Activated CD8-positive, alpha-beta memory T cell treated with anti-CD3 and anti-CD28 coated beads for 36 hours (primary cell): ENCODE results near the gene PMEPA1. TPM values are rescaled to one million over a fixed set of nuclear protein-coding genes. Genes with fewer than 3 reads are reported as not detected.

Experiments
- CTCF ChIA-PET: fragments of 350-600 bp; sonication (Branson Sonifier 250); formaldehyde crosslinking; loops from one replicate; lab custom pipeline; 2021; ENCODE audit warnings: antibody characterized with exemption; lab: Charles Lee
- POLR2A ChIA-PET: fragments of 350-600 bp; sonication (Branson Sonifier 250); formaldehyde crosslinking; loops from one replicate; lab custom pipeline; 2021; ENCODE audit warnings: antibody characterized with exemption; lab: Charles Lee
- total RNA-seq, 2 experiments: library from RNA; stranded (reverse); gene quantifications; one replicate each; pipeline ENCODE4 v1.2.3, GENCODE V29; 2021

The PMEPA1 gene
- total RNA-seq, 2 experiments from 2014 or later, result 2.2 to 2.6 TPM

DNA sequence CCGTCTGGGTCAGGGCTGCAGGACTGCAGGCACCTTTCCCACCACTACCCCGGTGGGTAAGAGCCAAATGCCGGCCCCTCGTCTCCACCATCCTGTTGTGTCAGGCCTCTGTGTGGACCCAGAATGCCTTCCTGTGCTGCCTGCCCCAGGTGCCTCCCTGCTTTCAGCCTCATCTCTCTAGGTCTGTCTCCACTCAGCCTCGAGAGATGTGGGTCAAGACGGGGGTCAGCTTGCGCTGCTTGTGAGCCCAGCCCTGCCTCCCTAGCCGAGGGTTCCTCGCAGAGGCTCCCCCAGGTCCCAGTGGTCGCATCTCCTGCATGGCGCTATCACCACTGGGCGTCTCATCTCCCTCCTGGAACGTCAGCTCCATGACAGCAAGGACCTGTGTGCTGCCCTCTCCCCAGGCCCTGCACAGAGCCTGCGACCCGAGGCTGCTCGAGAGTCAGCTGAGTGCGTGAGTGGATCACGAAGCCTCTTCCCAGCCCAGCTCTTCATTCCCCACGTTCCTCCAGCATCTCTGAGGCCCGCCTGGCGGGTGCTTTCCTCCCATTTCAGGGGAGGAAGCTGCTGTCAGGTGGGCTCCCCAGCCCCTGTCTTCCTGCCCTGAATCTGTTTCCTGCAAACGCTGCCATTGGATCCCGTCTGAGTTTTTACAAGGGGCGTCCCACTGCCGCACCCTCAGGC, 50.8 kb downstream of the PMEPA1 start:
- POLR2A ChIA-PET, result no interaction called here
- CTCF ChIA-PET, result no interaction called here

DNA sequence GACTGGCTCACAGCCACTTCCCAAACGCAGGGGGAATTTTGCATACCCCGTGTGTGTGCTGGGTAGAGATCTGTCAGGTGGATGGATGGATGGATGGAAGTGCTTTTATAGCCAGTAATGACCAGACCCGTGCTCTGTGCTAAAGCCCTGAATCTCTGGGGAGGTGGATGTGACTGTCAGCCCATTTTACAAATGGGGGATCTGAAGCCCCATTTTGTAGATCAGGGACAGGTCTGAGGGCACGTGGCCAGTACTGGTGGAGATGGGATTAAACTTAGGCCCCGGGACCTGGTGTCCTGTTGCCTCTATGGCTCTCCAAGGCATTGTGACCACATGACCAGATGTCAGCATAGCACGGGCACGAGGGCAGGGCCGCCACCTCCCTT, 51.4 kb downstream of the PMEPA1 start:
- ChIA-PET POLR2A (no interaction called here), CTCF (no interaction called here)

DNA sequence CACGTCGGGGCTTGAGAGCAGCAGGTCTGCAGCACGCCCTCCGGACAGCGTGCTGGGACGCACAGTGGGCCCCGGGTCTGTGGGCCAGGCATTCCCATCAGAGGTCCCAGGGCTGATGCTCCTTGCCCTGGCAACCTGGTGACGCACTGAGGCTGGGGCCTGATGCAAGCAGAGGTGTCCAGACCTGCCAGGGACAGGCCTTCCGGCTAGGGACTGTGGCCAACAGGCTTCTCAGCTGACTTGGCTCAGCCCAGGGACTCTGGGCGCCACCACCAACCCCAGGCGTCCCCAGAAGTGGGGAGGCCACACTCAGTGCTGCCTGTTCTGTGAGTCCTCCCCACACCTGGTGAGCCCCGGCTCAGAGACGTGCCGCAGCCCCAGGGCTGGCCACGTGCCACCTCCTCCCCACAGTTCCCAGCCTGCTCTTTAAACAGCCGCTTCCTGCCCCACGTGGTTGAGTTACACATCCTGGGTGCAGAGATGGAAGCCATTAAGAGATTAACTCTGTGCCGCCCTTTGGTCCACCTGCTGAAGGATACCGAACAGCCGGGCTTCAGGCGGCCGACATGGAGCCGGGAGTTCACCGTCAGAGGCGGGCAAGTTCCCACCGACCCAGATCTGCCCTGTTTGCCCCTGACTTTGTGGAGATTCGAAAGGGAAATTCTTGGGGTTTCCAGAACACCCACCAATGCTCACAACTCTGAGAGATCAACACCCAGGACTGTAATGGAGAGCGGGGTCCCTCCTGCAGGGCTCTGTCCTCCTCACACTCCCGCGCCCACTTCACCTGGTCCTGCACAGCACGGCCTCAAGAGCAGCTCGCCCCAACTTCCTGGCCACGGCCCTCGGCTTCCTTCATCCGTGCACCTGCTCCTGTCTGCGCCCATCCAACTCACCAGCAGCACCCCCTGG, 52.0 kb downstream of the PMEPA1 start:
- ChIA-PET CTCF (no interaction called here), POLR2A (no interaction called here)

DNA sequence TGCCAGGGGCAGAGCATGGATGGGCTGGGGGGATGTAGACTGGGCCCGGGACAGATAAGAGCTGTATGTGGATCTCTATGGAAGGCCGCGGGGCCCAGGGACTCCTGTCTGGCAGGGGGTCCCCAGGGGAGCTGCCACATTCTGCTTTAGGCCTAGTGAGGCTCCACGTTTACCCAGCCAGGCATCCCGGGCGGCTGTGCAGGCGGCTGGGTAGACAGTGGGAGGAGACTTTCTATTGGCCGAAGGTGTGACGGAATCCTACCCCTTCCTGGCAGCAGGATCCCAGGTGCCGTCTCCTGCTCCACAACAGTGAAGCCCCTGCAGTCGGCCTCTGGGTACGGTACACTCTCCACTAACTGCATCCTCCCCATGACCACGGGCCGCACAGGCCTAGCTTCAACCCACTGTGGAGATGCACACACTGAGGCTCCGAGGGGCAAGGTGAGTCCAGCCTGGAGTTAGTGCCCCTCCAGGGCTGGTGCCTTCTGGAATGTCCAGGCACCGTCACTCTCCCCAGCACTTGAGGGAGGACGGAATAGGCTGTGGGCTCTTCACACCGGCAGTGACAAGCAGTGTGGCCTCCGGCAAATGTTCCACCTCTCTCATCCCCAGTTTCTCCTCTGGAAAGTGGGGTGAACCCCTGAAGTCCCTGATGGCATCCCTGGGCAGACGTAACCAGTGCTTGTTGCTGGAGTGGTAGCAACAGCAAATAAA, 52.8 kb downstream of the PMEPA1 start:
- ChIA-PET CTCF (interaction anchor here (4.6 kb wide), 1 partner anchor 60 kb away, joined by 23 read pairs; no protein-coding TSS in a partner anchor), POLR2A (no interaction called here)

DNA sequence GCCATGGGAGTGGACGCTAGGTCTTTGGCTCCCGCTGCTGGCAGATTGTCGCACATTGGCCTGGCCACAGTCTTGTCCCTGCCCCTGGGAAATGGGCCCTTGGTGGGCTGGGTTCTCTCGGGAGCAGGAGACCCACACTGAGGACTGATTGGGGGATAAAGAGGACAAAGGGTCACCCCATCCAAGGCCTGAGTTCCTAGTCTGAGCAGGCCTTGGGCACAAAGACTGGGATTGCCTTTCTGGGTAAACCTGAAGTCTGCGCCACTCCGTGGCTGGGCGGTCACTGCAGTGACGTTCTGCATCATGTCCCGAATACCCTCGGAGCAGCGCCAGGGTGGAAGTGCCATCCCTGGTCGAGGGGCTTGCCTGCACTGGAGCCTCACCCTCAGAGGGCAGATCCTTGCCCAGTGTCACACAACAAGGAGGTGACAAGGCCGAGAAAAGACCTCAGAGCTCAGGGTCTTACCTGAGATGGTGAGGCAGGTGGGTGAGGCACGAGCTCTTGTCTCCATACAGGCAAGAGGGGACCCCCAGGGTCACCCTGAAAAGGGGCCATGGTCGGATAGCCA, 53.5 kb downstream of the PMEPA1 start:
- CTCF ChIA-PET, result interaction anchor here (4.1 to 4.6 kb wide), 2 partner anchors 34 to 60 kb away, joined by 20 to 23 read pairs; no protein-coding TSS in a partner anchor

DNA sequence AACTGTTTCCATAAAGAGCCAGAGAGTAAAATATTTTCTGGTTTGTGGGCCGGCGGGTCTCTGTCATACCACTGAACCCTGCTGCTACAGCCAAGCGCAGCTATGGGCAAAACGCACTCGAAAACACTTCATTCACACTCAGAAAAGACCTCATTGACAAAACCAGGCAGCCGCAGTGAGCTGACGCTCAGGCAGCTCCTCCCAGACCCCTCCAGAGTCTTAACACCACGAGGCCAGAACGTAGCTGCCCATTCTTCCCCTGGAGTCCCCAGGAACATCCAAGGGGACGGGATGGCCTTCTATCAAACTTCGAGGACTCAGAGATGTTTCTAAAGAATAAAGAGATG, 54.0 kb downstream of the PMEPA1 start:
- ChIA-PET CTCF (interaction anchor here (4.1 to 4.6 kb wide), 2 partner anchors 34 to 59 kb away, joined by 20 to 23 read pairs; no protein-coding TSS in a partner anchor), POLR2A (no interaction called here)

More for the DNA sequence above, 53.5 kb downstream of the PMEPA1 start:
- POLR2A ChIA-PET, result no interaction called here

DNA sequence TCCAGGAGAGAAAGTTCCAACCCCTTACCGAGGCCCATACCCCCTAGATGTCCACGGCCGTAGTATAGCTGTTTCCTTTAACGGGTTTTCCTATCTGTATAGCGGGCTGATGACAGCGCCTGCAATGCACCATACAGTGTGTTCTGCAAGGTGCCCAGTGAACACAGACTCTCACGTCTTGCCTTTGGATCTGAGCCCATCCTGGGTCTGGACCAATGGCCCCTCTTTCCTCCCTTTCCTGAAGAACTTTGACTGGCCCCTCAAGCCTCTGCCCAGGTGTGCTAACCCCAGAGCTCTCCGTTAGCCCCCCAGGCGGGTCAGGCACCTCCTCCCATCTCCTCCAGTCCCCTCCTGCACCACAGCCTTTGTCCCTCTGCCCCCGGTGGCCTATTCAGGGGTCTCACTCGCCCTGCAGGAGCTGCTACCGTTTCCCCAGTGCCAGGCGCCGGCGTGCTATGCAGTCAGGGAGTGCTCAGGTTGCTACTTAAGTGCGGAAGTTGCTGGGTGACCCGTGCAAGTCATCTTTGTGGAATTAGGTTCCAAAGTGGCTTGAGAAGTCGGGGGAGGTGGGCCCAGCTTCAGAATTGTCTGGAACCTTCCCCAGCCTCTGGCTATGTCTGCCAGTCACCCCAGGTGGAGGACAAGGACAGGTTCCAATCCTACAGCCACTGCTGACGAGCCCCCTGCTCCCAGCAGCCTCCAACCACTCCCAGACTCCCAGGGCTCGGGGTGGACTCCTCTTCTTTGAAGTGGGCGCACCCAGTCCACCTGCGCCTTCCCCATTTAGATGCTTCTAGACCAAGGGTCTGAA, 54.6 kb downstream of the PMEPA1 start:
- CTCF ChIA-PET, result interaction anchor here (1.0 to 4.6 kb wide), 5 partner anchors 25 to 432 kb away, joined by 3 to 23 read pairs (median 5); no protein-coding TSS in a partner anchor

DNA sequence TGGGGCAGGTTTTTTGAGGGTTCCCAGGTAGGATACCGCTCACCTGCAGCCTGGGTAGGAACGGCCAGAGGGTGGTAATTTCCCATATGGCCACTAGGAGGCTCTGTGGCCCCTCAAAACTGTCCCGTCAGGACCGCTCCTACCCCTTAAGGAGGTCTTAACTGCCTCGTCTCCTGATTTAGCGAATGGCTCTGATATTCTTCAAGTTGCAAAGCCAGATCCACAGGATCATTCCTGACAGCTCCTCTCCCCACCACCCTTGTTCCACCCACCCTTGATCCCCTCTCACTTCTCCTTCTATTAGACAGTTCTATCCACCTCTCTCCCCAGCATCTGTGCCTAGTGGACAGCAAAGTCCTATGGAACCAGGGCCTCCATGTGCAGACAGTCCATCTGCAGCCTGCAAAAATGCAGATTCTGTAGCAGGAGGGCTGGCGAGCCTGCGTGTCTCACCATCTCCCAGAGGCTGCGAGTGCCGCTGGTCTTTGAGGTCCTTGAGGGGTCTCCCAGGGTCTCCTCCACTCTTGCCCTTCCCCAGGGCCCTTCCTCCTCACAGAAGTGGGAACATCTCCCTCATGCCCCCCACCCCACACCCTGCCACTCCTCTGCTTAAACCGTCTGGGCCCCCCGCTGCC, 55.3 kb downstream of the PMEPA1 start:
- CTCF ChIA-PET, result interaction anchor here (0.8 to 4.6 kb wide), 13 partner anchors 9 to 433 kb away, joined by 3 to 23 read pairs (median 4); no protein-coding TSS in a partner anchor
- POLR2A ChIA-PET, result no interaction called here

More for the DNA sequence above, 54.6 kb downstream of the PMEPA1 start:
- POLR2A ChIA-PET, result no interaction called here

DNA sequence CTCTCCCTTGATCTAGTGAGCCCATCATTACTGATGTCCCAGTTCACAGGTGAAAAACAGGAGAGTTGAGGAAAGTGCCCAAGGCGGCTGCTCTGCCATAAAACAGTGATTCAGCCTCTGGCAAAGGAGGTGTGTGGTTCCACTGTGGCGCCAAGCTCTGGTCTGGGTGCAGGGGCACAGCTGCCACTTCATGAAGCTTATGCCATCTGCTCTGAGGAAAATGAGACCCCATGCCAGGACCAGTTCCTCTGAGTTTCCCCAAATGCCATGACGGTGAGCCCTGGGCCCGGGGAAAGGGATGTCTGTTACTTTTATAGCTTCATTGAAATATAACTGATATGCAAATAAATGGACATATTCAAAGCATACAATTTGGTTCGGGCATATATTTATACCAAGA, 55.9 kb downstream of the PMEPA1 start:
- POLR2A ChIA-PET, result no interaction called here

DNA sequence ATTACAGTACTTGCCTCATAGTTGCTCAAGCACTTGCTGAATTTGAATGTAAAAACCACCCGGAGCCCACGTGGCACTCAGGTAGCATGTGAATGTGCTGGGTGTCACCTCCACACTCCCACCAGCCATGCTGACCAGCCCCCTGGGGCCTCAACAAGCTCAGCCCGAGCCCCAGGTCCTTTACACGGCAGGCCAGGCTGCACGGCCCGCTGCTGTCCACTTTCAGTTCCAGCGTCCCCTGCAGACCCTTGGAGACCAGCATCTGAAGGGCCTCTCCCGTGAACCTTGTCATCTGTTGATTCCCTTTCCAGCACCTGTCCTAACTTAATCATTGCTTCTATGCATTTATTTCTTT, 56.3 kb downstream of the PMEPA1 start:
- ChIA-PET POLR2A (no interaction called here), CTCF (interaction anchor here (0.7 to 4.6 kb wide), 13 partner anchors 8 to 280 kb away, joined by 3 to 23 read pairs (median 4); no protein-coding TSS in a partner anchor)

More for the DNA sequence above, 55.9 kb downstream of the PMEPA1 start:
- CTCF ChIA-PET, result interaction anchor here (0.7 to 4.6 kb wide), 14 partner anchors 8 to 433 kb away, joined by 3 to 23 read pairs (median 4); no protein-coding TSS in a partner anchor

DNA sequence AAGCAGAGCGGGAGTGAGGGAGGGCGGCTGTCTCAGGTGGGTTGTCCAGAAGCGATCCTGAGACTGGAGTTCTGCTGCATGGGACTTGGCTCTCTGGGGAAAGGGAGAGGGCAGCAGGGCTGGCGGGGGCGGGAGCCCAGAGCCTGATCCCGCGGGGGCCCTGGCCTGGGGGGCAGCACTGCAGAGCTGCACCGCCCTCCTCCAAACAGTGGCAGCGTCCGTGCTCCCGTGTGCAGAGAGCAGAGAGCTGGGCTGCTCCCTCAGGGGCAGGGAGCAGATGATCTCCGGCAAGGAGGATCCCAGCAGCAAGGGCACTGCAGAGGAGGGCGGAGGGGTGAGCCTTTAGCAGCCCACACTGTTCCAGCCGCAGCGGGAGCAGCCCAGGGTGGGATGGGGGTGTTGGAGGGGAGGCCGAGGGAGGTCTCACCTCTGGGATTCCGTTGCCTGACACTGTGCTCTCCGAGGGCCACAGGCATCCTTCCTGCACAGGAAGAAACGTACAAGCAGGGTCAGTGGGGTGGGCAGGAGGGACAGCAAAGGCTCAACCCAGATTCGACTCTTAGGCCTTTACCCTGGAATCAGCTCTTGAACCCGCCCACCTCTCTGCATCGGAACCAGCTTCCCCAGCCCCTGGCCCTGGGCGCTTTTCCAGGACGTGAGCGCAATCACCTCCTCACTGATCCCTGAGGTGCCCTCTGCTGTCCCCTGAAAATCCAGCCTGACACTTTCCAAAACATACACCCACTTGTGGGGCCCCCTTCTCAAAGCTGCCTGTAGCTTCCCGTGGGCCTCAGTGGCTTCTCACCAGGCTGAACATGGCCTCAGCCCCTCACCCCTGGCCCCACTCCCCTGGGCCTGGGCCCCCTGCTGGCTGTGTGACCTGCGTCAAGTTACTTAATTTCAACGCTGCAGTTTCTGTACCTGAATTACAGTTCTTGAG, 56.9 kb downstream of the PMEPA1 start:
- ChIA-PET CTCF (interaction anchor here (1.1 to 4.6 kb wide), 4 partner anchors 28 to 281 kb away, joined by 3 to 23 read pairs (median 12); no protein-coding TSS in a partner anchor), POLR2A (no interaction called here)

DNA sequence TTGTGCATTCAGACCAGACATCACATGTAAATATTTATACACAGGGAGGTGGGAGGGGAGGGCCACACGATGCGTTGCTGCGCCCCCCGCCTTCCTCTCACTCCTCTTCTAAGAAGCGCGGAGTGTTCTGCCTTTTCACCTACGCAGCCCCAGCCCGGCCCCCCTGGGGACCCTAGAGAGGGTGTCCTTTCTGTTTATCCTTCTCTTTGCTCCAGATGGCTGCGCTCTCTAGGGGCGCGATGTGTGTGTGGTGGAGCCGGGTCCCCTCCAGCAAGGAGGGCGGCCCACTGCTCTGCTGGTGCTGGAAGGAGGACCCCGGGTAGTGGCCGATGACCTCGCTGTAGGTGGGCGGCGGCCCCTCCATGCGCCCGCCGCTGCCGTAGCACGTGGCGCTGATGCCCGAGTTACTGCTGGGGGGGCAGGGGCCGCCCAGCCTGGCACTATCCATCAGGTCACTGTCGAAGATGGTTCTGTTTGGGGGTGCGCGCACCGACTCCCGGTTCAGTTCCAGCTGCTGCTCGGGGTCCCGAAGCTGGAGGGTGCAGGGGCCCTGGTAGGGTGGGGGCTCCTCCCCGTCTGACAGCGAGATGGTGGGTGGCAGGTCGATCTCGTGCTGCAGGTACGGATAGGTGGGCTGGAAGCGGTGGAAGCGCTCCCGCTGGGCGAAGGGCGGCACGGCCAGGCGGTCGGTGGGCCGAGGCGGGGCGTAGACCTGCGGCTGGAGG, 57.8 kb downstream of the PMEPA1 start:
- ChIA-PET CTCF (interaction anchor here (0.6 to 4.1 kb wide), 2 partner anchors 30 to 134 kb away, joined by 3 to 20 read pairs; no protein-coding TSS in a partner anchor), POLR2A (no interaction called here)

DNA sequence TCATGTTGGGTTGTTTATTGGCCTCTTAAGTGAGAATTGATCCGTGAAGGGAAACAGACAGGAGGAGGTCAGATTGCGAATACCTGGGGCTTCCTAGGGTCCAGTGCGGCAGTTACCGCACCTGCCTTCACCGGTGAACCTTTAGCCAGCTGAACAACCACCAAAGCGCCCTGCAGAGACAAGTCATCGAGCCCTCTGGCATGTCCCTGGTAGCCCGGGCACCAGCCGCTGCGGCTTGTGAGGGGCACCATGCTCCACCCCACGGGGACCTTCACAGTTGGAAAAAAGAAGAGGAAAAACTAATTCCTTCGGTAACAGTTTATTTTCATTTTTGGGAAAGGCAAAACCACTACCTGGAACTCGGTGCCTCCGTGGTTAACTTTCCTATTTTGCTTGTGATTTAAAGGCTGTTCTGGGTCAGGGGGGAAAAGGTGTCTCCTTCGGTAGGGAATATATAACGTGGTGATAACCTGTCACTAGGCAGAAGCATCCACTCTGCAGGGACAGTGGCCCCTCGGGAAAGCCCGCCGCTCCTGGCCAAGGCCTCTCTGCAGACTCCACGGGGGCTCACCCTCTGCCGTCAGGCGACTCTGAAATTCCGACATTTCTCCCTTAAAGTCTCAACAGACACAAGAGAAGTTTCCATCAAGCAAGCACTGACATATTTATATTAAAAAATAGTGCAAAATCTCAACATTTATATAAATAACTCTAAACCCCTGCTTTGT, 58.9 kb downstream of the PMEPA1 start:
- ChIA-PET POLR2A (no interaction called here), CTCF (interaction anchor here (0.6 kb wide), 1 partner anchor 135 kb away, joined by 3 read pairs; no protein-coding TSS in a partner anchor)

DNA sequence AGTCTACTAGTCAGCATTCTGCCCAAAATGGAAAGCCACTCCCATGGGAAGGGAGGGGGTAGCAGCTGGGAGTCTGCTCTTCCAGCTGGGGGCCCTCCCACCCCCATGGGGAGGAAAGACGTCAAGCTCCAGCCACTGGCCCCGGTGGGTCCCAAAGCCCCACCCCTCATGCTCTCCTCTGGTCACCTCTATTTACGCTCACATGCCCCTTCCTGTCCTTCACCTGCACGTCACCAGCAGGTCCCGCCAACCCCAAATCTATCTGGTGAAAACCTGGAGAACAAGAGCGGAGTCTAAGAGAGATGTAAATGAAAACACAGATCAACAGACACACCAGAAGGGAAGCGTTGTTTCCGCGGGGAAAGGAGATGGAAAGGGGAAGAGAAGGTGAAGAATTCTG, 59.5 kb downstream of the PMEPA1 start:
- ChIA-PET CTCF (no interaction called here), POLR2A (no interaction called here)

DNA sequence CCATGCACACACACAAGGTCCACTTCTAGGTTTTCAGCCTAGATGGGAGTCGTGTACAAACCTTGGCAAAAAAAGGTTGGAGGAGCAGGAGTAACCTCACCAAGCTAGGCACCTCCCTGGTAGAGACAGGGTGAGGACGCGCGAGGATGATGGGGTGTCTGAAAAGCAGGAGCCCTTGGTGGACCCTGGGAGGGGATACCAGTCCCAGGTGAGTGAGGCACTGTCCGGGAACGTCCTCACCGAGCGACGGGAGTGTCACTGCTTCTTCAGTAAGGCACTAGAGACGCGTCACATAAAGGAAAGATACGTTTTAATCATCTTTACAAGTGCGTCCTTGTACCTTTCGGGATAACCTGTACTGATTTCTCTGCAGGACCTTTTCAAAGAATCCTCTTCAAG, 60.2 kb downstream of the PMEPA1 start:
- CTCF ChIA-PET, result no interaction called here
- POLR2A ChIA-PET, result no interaction called here
